GM21423 (cell line): ENCODE data around the gene PRKCA.
"Not testable (repeated sequence)": the region's sequence is repeated elsewhere in the genome, so short reads cannot be mapped to it uniquely, and the experiment has no call there.

ENCODE experiments used
- ATAC-seq: cut with Tn5 transposase; IDR thresholded peaks from one replicate; pipeline ENCODE4 v1.9.1; 2021; ENCODE audit warnings: mild to moderate bottlenecking, moderate library complexity; ENCODE audit not compliant: unreplicated experiment

Gene PRKCA

GRCh38 chr17:66349521-66350254, 47.3 kb downstream of the PRKCA start:
- no peak for ATAC-seq

- ATAC-seq: not testable (repeated sequence)
Measured at GRCh38 chr17:66350576-66350975, 48.2 kb downstream of the PRKCA start.

GRCh38 chr17:66351033-66351432, 48.6 kb downstream of the PRKCA start:
- ATAC-seq: no peak

GRCh38 chr17:66351701-66352100, 49.3 kb downstream of the PRKCA start:
- ATAC-seq: no peak

- no peak for ATAC-seq
Measured at GRCh38 chr17:66353937-66354401, 51.6 kb downstream of the PRKCA start.

- no peak for ATAC-seq
Measured at GRCh38 chr17:66354472-66354871, 52.1 kb downstream of the PRKCA start.

GRCh38 chr17:66354981-66355380, 52.6 kb downstream of the PRKCA start:
- ATAC-seq: no peak

- ATAC-seq: no peak
Measured at GRCh38 chr17:66355510-66355909, 53.1 kb downstream of the PRKCA start.

GRCh38 chr17:66357037-66357436, 54.6 kb downstream of the PRKCA start:
- no peak for ATAC-seq

- no peak for ATAC-seq
Measured at GRCh38 chr17:66359351-66359750, 56.9 kb downstream of the PRKCA start.

GRCh38 chr17:66360961-66361565, 58.6 kb downstream of the PRKCA start:
- ATAC-seq: not testable (repeated sequence)

- no peak for ATAC-seq
Measured at GRCh38 chr17:66364508-66364907, 62.1 kb downstream of the PRKCA start.

- ATAC-seq: no peak
Measured at GRCh38 chr17:66364990-66365490, 62.6 kb downstream of the PRKCA start.

- ATAC-seq: no peak
Measured at GRCh38 chr17:66365903-66366302, 63.5 kb downstream of the PRKCA start.

GRCh38 chr17:66367107-66367506, 64.7 kb downstream of the PRKCA start:
- no peak for ATAC-seq

GRCh38 chr17:66369830-66370229, 67.4 kb downstream of the PRKCA start:
- no peak for ATAC-seq

- no peak for ATAC-seq
Measured at GRCh38 chr17:66371561-66371960, 69.1 kb downstream of the PRKCA start.

- no peak for ATAC-seq
Measured at GRCh38 chr17:66372182-66372581, 69.8 kb downstream of the PRKCA start.

- ATAC-seq: no peak
Measured at GRCh38 chr17:66373079-66373478, 70.7 kb downstream of the PRKCA start.

- no peak for ATAC-seq
Measured at GRCh38 chr17:66373944-66374817, 71.8 kb downstream of the PRKCA start.

GRCh38 chr17:66375121-66375520, 72.7 kb downstream of the PRKCA start:
- no peak for ATAC-seq
